Ovary (tissue), 3 donors: Measurements from ENCODE around the gene OSBPL8.

ENCODE experiments used
- CTCF ChIP-seq, 3 donors: fragments of 450-650 bp in 2 of 3; fragments of 200-600 bp in 1 of 3; IDR thresholded peaks; one replicate each; pipeline versions ENCODE4 v1.5.1 to v1.8.0; 2016 to 2022; ENCODE audit warnings: antibody characterized with exemption in 3 of 3, mild to moderate bottlenecking in 1 of 3
- EP300 ChIP-seq: sonication (generic); formaldehyde crosslinking; IDR thresholded peaks from one replicate; pipeline ENCODE4 v1.6.1; 2017; ENCODE audit warnings: antibody characterized with exemption
- donor health status: DM: no; HTN: no; CAD: no.

GRCh38 chr12:76558684-76559399 lies 729 bp downstream of the OSBPL8 start:
- no peak for TF ChIP-seq EP300
- TF ChIP-seq CTCF (IDR thresholded peaks at IDR 0.05): no peak
